Vagina (tissue), 2 donors: ENCODE data around the gene VPS9D1.

Experiments used
- POLR2A ChIP-seq, 2 donors: fragments of 450-650 bp; IDR thresholded peaks; one replicate each; pipeline ENCODE4 v1.6.1; 2017; ENCODE audit warnings: antibody characterized with exemption in 2 of 2, mild to moderate bottlenecking in 2 of 2, moderate library complexity in 2 of 2
- POLR2AphosphoS5 ChIP-seq, 2 donors: sonication (generic); formaldehyde crosslinking; IDR thresholded peaks; one replicate each; pipeline ENCODE4 v1.9.0; 2017; ENCODE audit warnings: antibody characterized with exemption in 2 of 2, mild to moderate bottlenecking in 2 of 2, low read depth in 1 of 2; ENCODE audit not compliant: insufficient read depth in 1 of 2
- TF ChIP-seq, protein P1 (sequence below), 3 experiments: fragments of 450-650 bp in 2 of 3; fragments of 200-600 bp in 1 of 3; sonication (generic) in 1 of 3; IDR thresholded peaks; one replicate each; pipeline ENCODE4 v1.5.1; 2017 to 2019; ENCODE audit warnings: antibody characterized with exemption in 3 of 3, mild to moderate bottlenecking in 2 of 3, moderate library complexity in 2 of 3

DNA sequence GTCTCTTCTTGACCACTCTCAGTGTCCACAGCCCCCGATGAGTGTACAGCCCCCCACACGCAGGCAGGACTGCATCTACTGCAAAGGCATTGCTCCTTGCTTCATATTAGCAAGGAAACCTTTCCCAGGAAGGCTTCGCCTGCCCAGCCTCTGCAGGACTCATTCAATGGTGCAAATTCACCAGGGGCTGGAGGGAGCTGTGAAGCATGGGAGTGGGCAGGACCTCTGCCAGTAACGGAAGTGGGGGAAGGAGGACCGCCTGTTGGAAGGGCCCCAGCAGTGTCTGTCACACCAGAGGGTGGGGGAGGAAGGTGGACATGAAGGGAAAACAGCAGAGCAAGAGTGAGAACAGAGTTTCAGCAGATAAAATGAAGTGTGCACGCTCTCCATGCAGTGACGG is 60.6 kb downstream of the VPS9D1 start:
- no peak for TF ChIP-seq POLR2AphosphoS5 (IDR thresholded peaks at IDR 0.05; ENCODE audit: insufficient read depth in 1 of 2, low read depth in 1 of 2)
- no peak for TF ChIP-seq POLR2A (IDR thresholded peaks at IDR 0.05)
- TF ChIP-seq, protein P1, sequence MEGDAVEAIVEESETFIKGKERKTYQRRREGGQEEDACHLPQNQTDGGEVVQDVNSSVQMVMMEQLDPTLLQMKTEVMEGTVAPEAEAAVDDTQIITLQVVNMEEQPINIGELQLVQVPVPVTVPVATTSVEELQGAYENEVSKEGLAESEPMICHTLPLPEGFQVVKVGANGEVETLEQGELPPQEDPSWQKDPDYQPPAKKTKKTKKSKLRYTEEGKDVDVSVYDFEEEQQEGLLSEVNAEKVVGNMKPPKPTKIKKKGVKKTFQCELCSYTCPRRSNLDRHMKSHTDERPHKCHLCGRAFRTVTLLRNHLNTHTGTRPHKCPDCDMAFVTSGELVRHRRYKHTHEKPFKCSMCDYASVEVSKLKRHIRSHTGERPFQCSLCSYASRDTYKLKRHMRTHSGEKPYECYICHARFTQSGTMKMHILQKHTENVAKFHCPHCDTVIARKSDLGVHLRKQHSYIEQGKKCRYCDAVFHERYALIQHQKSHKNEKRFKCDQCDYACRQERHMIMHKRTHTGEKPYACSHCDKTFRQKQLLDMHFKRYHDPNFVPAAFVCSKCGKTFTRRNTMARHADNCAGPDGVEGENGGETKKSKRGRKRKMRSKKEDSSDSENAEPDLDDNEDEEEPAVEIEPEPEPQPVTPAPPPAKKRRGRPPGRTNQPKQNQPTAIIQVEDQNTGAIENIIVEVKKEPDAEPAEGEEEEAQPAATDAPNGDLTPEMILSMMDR (IDR thresholded peaks at IDR 0.05): no peak
